DND-41 (cell line): ENCODE results near the gene RSPH9.
"Not testable (repeated sequence)": the region's sequence is repeated elsewhere in the genome, so short reads cannot be mapped to it uniquely, and the experiment has no call there.

ENCODE experiments used
- EZH2 ChIP-seq: IDR thresholded peaks from 3 replicates; pipeline ENCODE4 v1.6.1; 2012; ENCODE audit warnings: borderline replicate concordance, low read depth, mild to moderate bottlenecking, moderate library complexity, low read length, inconsistent platforms; ENCODE audit not compliant: severe bottlenecking
- TF ChIP-seq, protein P1 (sequence below): IDR thresholded peaks from 2 replicates; pipeline ENCODE4 v1.5.1; 2012; ENCODE audit warnings: borderline replicate concordance, low read length, moderate library complexity, mild to moderate bottlenecking; ENCODE audit not compliant: poor library complexity, severe bottlenecking; ENCODE audit errors: extremely low read depth

GRCh38 chr6:43662948-43663347, 18.1 kb downstream of the RSPH9 start:
- TF ChIP-seq, protein P1, sequence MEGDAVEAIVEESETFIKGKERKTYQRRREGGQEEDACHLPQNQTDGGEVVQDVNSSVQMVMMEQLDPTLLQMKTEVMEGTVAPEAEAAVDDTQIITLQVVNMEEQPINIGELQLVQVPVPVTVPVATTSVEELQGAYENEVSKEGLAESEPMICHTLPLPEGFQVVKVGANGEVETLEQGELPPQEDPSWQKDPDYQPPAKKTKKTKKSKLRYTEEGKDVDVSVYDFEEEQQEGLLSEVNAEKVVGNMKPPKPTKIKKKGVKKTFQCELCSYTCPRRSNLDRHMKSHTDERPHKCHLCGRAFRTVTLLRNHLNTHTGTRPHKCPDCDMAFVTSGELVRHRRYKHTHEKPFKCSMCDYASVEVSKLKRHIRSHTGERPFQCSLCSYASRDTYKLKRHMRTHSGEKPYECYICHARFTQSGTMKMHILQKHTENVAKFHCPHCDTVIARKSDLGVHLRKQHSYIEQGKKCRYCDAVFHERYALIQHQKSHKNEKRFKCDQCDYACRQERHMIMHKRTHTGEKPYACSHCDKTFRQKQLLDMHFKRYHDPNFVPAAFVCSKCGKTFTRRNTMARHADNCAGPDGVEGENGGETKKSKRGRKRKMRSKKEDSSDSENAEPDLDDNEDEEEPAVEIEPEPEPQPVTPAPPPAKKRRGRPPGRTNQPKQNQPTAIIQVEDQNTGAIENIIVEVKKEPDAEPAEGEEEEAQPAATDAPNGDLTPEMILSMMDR: not testable (repeated sequence)
- TF ChIP-seq EZH2: not testable (repeated sequence)
